Activated CD4-positive, alpha-beta T cell treated with anti-CD3 and anti-CD28 coated beads for 36 hours (primary cell): ENCODE results near the gene PZP. TPM values are rescaled to one million over a fixed set of nuclear protein-coding genes. Genes with fewer than 3 reads are reported as not detected.

Experiments
- ATAC-seq: fragments of 200-7000 bp; cut with Tn5 transposase; one replicate; pipeline ENCODE4 v1.10.0; 2021; ENCODE audit warnings: mild to moderate bottlenecking, moderate library complexity
- CTCF ChIA-PET: fragments of 350-600 bp; sonication (Branson Sonifier 250); formaldehyde crosslinking; loops from one replicate; lab custom pipeline; 2021; ENCODE audit warnings: antibody characterized with exemption; lab: Charles Lee
- POLR2A ChIA-PET: fragments of 350-600 bp; sonication (Branson Sonifier 250); formaldehyde crosslinking; loops from one replicate; lab custom pipeline; 2021; ENCODE audit warnings: antibody characterized with exemption, inconsistent platforms; lab: Charles Lee
- DNase-seq: peaks from one replicate; pipeline ENCODE4 v3.0.0-alpha.2; 2020
- H3K27ac Mint-ChIP-seq: one replicate; pipeline ENCODE4 v1.8.0; 2021; ENCODE audit warnings: mixed read lengths
- H3K27me3 Mint-ChIP-seq: one replicate; pipeline ENCODE4 v1.8.0; 2021; ENCODE audit warnings: mixed read lengths
- H3K36me3 Mint-ChIP-seq: one replicate; pipeline ENCODE4 v1.8.0; 2021; ENCODE audit warnings: low read depth, mixed read lengths
- H3K4me1 Mint-ChIP-seq: one replicate; pipeline ENCODE4 v1.8.0; 2021; ENCODE audit warnings: mixed read lengths
- H3K4me3 Mint-ChIP-seq: one replicate; pipeline ENCODE4 v1.8.0; 2021; ENCODE audit warnings: mild to moderate bottlenecking, moderate library complexity, mixed read lengths
- H3K9me3 Mint-ChIP-seq: one replicate; pipeline ENCODE4 v1.8.0; 2021; ENCODE audit warnings: low read depth, mixed read lengths
- intact Hi-C, 2 experiments: fragments of 100-400 bp; cut with DNase I in 1 of 2; cut with micrococcal nuclease in 1 of 2; formaldehyde crosslinking; loops; one replicate each; pipeline versions ENCODE4 v1.14.2 to v1.15.1; 2022 to 2024; cut with DNase I, micrococcal nuclease
- total RNA-seq, 2 experiments: library from RNA; stranded (reverse); gene quantifications; one replicate each; pipeline ENCODE4 v1.2.3, GENCODE V29; 2021

Gene PZP
- total RNA-seq, 2 experiments from 2014 or later = not detected

- POLR2A ChIA-PET = no interaction called here
- H3K9me3 Mint-ChIP-seq = peaks cover 2% of the 10 kb centered on the region
- CTCF ChIA-PET = no interaction called here
- intact Hi-C loops = no loop called here
- ATAC-seq (no peak), DNase-seq (no peak)
- H3K27me3 Mint-ChIP-seq = no peaks in the 10 kb centered on the region
- no peaks in the 10 kb centered on the region for H3K4me1 Mint-ChIP-seq
- H3K36me3 Mint-ChIP-seq = peaks cover 3% of the 10 kb centered on the region
- no peak overlapping the region for H3K27ac Mint-ChIP-seq
- no peak overlapping the region for H3K4me3 Mint-ChIP-seq
Observed at GRCh38 chr12:9124383-9125031, 83.7 kb downstream of the PZP start.

GRCh38 chr12:9123781-9124382, 84.3 kb downstream of the PZP start:
- ChIA-PET POLR2A (no interaction called here), CTCF (interaction anchor here (0.7 kb wide), 1 partner anchor 207 kb away, joined by 3 read pairs; no protein-coding TSS in a partner anchor)
- DNase-seq (no peak), ATAC-seq (no peak)
- no peak overlapping the region for H3K4me3 Mint-ChIP-seq
- no peaks in the 10 kb centered on the region for H3K4me1 Mint-ChIP-seq
- peaks cover 1% of the 10 kb centered on the region for H3K9me3 Mint-ChIP-seq
- no peaks in the 10 kb centered on the region for H3K27me3 Mint-ChIP-seq
- H3K36me3 Mint-ChIP-seq = peaks cover 2% of the 10 kb centered on the region
- H3K27ac Mint-ChIP-seq = no peak overlapping the region
- intact Hi-C loops = no loop called here

- intact Hi-C loops = no loop called here
- H3K36me3 Mint-ChIP-seq = no peaks in the 10 kb centered on the region
- POLR2A ChIA-PET = no interaction called here
- H3K4me1 Mint-ChIP-seq = peaks cover 3% of the 10 kb centered on the region
- H3K27ac Mint-ChIP-seq = no peak overlapping the region
- no peak overlapping the region for H3K4me3 Mint-ChIP-seq
- DNase-seq (no peak), ATAC-seq (no peak)
- no peaks in the 10 kb centered on the region for H3K9me3 Mint-ChIP-seq
- no peaks in the 10 kb centered on the region for H3K27me3 Mint-ChIP-seq
- CTCF ChIA-PET = interaction anchor here (1.0 kb wide), 1 partner anchor 58 kb away, joined by 3 read pairs; no protein-coding TSS in a partner anchor
Observed at GRCh38 chr12:9122091-9122609, 86.0 kb downstream of the PZP start.

- ChIA-PET CTCF (no interaction called here), POLR2A (no interaction called here)
- H3K4me1 Mint-ChIP-seq = peaks cover 13% of the 10 kb centered on the region
- no peaks in the 10 kb centered on the region for H3K36me3 Mint-ChIP-seq
- no peak overlapping the region for H3K4me3 Mint-ChIP-seq
- no peak overlapping the region for H3K27ac Mint-ChIP-seq
- no peaks in the 10 kb centered on the region for H3K27me3 Mint-ChIP-seq
- ATAC-seq (no peak), DNase-seq (no peak)
- no peaks in the 10 kb centered on the region for H3K9me3 Mint-ChIP-seq
- intact Hi-C loops = no loop called here
Observed at GRCh38 chr12:9120487-9121184, 87.6 kb downstream of the PZP start.

- no peak overlapping the region for H3K27ac Mint-ChIP-seq
Observed at GRCh38 chr12:9118158-9118557, 90.0 kb downstream of the PZP start.

GRCh38 chr12:9115731-9116559, 92.2 kb downstream of the PZP start, which contains the start of gene A2M:
Gene A2M, minus strand, starts transcription at chr12:9115919. Its CDS starts 70 bp downstream, at chr12:9115849.
- CTCF ChIA-PET = interaction anchor here (0.6 kb wide), 1 partner anchor 675 kb away, joined by 3 read pairs; no protein-coding TSS in a partner anchor
- Mint-ChIP-seq H3K27ac (no peak within 1 kb of the TSS), H3K36me3 (no peaks in the 10 kb centered on the region), H3K9me3 (no peaks in the 10 kb centered on the region), H3K4me3 (no peak within 1 kb of the TSS), H3K27me3 (no peaks in the 10 kb centered on the region), H3K4me1 (peaks cover 13% of the 10 kb centered on the region)
- intact Hi-C loops = no loop called here
- DNase-seq = no peak
- POLR2A ChIA-PET = no interaction called here
- no peak for ATAC-seq

More at GRCh38 chr12:9118158-9118557, 90.0 kb downstream of the PZP start:
- ATAC-seq = peak; percentile 83
- no peaks in the 10 kb centered on the region for H3K36me3 Mint-ChIP-seq
- H3K4me3 Mint-ChIP-seq = no peak overlapping the region
- no peaks in the 10 kb centered on the region for H3K27me3 Mint-ChIP-seq
- peak; percentile 7 for DNase-seq
- peaks cover 13% of the 10 kb centered on the region for H3K4me1 Mint-ChIP-seq
- intact Hi-C loops = no loop called here
- no peaks in the 10 kb centered on the region for H3K9me3 Mint-ChIP-seq
- ChIA-PET POLR2A (no interaction called here), CTCF (interaction anchor here (1.4 kb wide), 1 partner anchor 69 kb away, joined by 3 read pairs; no protein-coding TSS in a partner anchor)

GRCh38 chr12:9114946-9115345, 93.2 kb downstream of the PZP start:
- CTCF ChIA-PET = interaction anchor here (0.9 kb wide), 1 partner anchor 14 kb away, joined by 3 read pairs; no protein-coding TSS in a partner anchor
- ATAC-seq (no peak), DNase-seq (no peak)
- no peaks in the 10 kb centered on the region for H3K36me3 Mint-ChIP-seq
- H3K27me3 Mint-ChIP-seq = no peaks in the 10 kb centered on the region
- POLR2A ChIA-PET = no interaction called here
- no peaks in the 10 kb centered on the region for H3K9me3 Mint-ChIP-seq
- H3K4me3 Mint-ChIP-seq = no peak overlapping the region
- intact Hi-C loops = no loop called here
- H3K27ac Mint-ChIP-seq = no peak overlapping the region
- peaks cover 13% of the 10 kb centered on the region for H3K4me1 Mint-ChIP-seq

GRCh38 chr12:9113987-9114309, 94.2 kb downstream of the PZP start:
- DNase-seq (no peak), ATAC-seq (no peak)
- peaks cover 13% of the 10 kb centered on the region for H3K4me1 Mint-ChIP-seq
- H3K27ac Mint-ChIP-seq = no peak overlapping the region
- ChIA-PET POLR2A (no interaction called here), CTCF (interaction anchor here (0.7 kb wide), 1 partner anchor 9 kb away, joined by 3 read pairs; no protein-coding TSS in a partner anchor)
- H3K36me3 Mint-ChIP-seq = no peaks in the 10 kb centered on the region
- H3K4me3 Mint-ChIP-seq = no peak overlapping the region
- H3K27me3 Mint-ChIP-seq = no peaks in the 10 kb centered on the region
- intact Hi-C loops = no loop called here
- H3K9me3 Mint-ChIP-seq = no peaks in the 10 kb centered on the region

GRCh38 chr12:9113296-9113986, 94.8 kb downstream of the PZP start:
- Mint-ChIP-seq H3K4me3 (no peak overlapping the region), H3K36me3 (no peaks in the 10 kb centered on the region), H3K27ac (no peak overlapping the region), H3K9me3 (no peaks in the 10 kb centered on the region), H3K27me3 (no peaks in the 10 kb centered on the region), H3K4me1 (peaks cover 13% of the 10 kb centered on the region)
- CTCF ChIA-PET = interaction anchor here (1.0 kb wide), 1 partner anchor 14 kb away, joined by 4 read pairs; no protein-coding TSS in a partner anchor
- ATAC-seq = no peak
- POLR2A ChIA-PET = interaction anchor here (0.6 kb wide), 1 partner anchor 49 kb away, joined by 3 read pairs; no protein-coding TSS in a partner anchor
- DNase-seq = no peak
- intact Hi-C loops = no loop called here

- H3K4me3 Mint-ChIP-seq = no peak overlapping the region
- CTCF ChIA-PET = interaction anchor here (1.0 kb wide), 2 partner anchors 16 to 47 kb away, joined by 3 to 4 read pairs; no protein-coding TSS in a partner anchor
- peaks cover 10% of the 10 kb centered on the region for H3K4me1 Mint-ChIP-seq
- DNase-seq (no peak), ATAC-seq (no peak)
- no peaks in the 10 kb centered on the region for H3K27me3 Mint-ChIP-seq
- intact Hi-C loops = no loop called here
- H3K9me3 Mint-ChIP-seq = no peaks in the 10 kb centered on the region
- no peaks in the 10 kb centered on the region for H3K36me3 Mint-ChIP-seq
- H3K27ac Mint-ChIP-seq = no peak overlapping the region
- POLR2A ChIA-PET = no interaction called here
Observed at GRCh38 chr12:9112076-9112853, 95.9 kb downstream of the PZP start.
